Fibroblast of skin of left quadriceps (primary cell): ENCODE data around the gene DGKH.
A peak's percentile ranks its signal among the peaks of the same experiment; 100 is the strongest.
"Not testable (repeated sequence)": the region's sequence is repeated elsewhere in the genome, so short reads cannot be mapped to it uniquely, and the experiment has no call there.

Experiments
- DNase-seq, 2 experiments: peaks; one replicate each; pipeline ENCODE4 v3.0.0-alpha.2; 2013; ENCODE audit warnings: low read depth in 2 of 2

The DGKH gene

DNA sequence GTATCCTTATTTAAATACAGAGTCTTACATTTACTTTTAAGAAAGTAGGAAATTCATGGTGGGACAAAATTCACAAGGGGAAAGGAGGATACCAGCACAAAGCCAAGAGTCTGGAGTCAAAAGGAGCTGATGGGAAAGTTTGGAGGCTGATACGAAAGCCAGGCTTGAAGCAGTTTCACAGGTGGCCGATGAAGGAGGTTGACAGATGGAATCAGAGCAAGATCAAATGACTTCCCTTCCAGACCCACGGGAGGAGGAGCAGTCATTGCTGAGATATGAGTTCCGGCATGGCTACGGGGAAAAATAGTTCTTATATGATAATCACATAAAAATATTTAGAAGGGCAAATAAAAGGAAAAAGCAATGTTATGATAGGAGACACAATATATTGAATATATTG is 65.0 kb downstream of the DGKH start:
- no peak for DNase-seq

DNA sequence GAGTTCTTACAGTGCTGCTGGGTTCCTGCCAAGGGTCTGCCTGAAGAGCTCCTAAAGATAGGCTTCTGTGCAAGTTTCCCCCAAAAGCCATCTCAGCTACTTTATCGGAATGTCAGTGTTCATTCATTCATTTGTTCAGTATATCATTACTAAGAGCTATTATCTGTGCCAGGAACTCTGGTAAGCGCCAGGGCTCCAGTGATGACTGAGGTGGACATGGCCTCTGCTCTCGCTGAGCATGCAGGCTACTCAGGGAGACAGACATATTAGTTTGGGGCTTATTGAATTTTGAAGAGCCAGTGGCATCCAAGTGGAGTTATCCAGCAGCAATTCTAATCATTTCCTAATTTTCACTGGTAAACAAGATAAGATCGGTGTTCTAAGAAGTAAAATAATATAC is 65.8 kb downstream of the DGKH start:
- DNase-seq: no peak

DNA sequence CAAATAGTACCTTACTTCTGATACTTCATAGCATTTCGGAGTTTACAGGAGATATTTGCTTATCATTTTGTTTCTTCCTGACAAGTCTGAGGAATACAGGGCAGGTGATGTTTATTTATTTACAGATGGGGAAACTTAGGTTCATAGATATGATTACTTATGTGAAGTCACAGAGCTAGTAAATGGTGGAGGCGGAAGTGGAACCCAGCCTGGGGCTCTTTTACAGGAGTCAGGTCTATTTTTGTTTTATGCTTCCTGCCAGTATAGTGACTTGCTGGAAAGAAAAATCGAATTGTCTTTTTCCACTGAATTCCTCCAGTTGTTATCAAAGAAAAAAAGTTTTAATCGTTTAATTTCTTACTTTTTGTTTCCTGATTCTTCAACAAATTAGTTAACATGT is 66.5 kb downstream of the DGKH start:
- no peak for DNase-seq

DNA sequence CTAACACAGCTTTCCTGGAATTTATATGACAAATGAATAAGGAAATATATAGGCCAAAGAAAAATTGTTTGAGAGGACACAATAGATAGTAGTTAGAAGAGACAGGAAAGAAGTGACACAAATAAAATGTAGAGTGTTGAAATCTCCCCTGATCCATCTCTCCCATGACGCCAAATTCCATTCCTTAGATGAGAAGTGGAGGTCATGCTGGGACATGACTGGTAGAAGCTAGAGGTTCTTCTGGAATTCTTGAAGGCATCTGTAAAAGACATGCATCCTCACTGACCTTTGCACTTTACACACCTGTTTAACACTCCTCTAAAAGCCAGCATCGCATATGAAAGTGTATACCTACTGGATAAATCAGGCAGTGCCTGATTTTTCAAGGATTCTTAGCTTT is 67.8 kb downstream of the DGKH start:
- peak in 1 of 2 experiments; percentile 3 for DNase-seq

GRCh38 chr13:42119041-42119440 is 70.6 kb downstream of the DGKH start:
- no peak for DNase-seq

DNA sequence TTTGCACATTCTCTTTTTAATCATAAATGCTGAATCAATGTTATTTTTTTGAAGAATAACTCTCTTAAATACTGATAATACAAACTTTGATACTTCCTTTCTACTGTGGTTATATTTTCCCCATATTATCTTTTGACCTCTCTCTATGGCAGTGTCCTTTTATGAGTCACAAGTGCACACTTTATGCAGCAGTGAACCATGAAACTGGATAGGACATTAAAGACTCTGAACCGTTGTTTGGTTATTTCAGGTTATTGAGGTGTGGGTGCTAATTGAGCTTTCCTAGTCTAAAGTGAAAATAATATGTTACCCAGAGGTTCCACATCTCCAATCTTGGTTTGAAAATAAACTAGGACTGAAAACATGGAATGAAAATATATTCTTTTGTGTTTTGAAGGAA is 71.4 kb downstream of the DGKH start:
- no peak for DNase-seq

GRCh38 chr13:42123600-42123999 is 75.2 kb downstream of the DGKH start:
- DNase-seq: no peak

DNA sequence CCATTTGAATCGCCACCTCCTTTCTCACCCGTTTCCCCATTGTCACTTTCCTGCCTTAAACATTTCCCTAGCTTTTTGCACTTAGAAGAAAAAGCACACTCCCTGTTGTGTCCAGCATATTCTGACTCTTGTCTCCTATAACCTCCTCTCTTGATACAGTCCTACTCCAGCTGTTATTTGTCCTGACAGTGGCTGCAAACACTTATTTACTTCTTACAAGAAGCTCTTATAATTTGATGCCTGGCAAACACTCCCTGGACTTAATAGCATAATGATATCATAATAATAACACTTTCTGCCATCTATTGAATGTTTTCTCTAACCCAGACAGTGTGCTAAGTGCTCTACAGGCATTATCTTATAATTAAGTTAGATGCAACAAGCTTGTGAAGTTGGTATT is 76.6 kb downstream of the DGKH start:
- no peak for DNase-seq

- DNase-seq: no peak
Observed at GRCh38 chr13:42127047-42127446, 78.6 kb downstream of the DGKH start.

DNA sequence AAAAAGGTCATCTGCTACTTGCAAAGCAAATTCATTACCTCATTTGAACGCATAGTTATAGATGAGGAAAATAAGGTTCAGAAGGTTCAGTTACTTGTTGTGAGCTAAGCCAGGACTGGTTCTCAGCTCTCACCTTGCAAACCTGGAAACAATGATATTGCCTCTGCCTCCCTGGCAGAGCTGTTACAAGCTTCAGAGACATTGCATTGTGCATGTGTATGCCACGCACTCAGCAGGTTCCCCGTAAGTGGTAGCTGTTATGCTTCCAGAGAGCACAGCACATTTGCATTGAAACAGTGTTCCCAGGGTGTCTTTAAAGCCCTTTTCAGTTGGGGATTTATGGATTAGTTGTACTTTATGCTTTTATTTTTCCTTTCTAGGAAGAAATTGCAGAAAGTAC is 80.6 kb downstream of the DGKH start:
- DNase-seq: no peak

DNA sequence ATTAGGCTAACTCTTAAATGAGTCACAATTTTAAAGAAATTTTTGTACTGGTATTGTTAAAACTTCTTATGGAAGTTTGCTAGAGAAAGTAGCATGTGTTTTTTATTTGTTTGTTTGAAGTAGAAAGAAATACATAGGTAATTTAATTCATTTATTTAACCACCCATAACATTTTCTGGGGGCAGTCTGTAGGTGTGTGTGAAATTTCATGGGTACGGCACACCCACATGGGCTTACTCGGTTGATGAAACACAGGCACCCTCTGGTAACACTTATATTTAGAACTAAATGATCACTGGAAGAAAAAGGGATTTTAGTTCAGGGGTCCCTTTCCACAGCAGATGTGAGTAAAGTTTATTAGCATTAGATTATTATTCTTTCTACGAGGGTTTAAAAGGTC is 88.1 kb downstream of the DGKH start:
- no peak for DNase-seq

DNA sequence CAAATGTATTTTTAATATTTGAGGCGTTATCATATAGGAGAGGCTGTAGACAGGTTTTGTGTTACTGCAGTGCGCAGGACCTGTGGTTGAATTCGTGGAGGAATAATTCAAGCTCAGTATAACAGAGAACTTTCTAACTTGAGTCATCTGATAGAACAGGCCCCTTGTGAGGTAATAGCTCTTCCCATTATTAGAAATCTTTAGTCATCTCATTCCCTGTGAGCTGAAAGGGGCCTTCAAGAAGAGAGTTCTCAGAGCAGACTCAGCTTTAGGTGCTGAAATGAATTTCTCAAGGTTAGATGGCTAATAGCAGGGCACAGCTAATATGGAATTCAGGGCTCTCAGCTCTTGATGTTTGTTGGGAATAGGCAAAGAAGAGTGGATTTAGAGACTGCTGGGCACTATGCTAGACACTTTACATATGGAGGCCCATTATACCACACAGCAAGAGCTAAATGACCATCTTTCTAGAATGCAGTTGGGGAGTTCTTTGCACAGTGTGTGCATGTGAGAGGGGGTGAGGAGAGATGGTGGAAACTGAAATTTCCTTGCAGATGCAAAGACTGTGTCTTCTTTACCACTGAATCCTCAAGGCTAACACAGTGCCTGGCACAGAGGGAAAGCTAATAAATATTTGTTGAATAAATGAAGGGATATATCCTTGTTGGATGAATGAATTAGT is 89.5 kb downstream of the DGKH start:
- peak; percentile 3 to 4 for DNase-seq

DNA sequence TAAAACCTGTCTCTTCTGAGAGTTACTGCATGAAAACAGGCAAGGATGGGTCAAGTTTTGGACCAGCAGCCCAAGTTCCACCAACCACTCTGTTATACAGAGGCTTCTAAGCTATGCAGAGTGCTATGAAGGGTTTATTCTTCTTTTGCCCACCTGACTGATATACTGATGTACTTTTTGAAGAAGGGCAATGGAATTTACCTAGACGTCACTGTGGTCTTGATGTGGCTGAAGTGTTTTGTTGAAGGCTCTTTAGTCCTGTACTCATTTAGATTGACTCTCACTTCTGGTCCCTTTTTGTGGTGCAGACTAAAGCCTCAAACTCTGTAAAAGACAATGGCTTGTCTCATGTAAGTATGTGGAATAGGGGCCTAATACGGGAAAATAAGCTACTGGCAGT is 92.0 kb downstream of the DGKH start:
- no peak for DNase-seq

DNA sequence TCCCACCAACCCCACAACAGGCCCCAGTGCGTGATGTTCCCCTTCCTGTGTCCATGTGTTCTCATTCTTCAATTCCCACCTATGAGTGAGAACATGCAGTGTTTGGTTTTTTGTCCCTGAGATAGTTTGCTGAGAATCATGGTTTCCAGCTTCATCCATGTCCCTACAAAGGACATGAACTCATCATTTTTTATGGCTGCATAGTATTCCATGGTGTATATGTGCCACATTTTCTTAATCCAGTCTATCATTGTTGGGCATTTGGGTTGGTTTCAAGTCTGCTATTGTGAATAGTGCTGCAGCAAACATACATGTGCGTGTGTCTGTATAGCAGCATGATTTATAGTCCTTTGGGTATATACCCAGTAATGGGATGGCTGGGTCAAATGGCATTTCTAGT is 92.6 kb downstream of the DGKH start:
- DNase-seq: not testable (repeated sequence)

DNA sequence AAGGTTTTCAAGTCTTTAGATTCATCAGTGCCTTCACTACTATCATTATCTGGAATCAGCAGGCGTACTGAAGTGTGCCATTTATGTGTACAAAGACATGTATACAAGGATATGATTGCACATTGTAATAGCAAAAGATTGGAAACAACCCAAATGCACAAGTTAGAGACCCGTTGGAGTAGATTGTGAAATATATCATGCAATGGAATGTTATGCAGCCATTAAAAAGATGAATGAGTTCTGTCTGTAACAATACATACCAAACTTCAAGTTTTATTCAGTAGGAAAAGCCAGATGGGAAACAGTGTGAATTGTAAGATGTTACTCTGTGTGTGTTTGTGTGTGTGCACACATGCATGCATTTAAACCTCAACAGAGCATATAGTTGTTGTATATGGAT is 97.9 kb downstream of the DGKH start:
- peak in 1 of 2 experiments; percentile 2 for DNase-seq

DNA sequence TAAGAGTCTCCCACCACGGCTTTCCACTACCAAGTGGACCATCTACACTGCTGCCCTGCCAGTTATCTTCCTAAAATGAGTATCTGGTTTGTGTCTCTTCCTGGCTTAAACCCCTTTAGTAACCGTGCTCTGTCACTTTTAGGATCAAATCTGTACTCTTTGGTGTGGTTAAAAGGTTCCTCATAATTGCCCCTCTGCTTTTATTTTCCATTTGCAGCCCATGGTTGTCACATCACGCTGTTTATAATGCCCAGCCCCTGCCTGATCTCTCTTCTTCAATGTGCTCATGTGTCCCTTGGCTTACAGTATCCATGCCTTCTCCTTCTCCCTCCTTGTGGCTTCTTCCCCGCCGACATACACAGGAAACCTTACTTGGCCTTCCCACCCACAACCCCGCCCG is 100.1 kb downstream of the DGKH start:
- DNase-seq: no peak

- DNase-seq: no peak
Observed at GRCh38 chr13:42149136-42149535, 100.7 kb downstream of the DGKH start.

DNA sequence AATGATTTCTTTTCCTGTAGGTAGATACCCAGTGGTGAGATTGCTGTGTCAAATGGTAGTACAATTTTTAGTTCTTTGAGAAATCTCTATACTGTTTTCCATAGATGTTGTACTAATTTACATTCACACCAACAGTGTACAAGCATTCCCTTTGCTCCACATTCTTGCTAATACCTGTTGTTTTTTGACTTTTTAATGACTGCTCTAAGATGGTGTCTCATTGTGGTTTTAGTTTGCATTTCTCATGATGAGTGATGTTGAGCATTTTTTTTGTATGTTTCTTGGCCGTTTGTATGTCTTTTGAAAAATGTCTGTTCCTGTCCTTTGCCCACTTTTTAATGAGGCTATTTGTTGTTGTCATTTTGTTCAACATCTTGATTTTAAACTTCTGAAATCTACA is 103.3 kb downstream of the DGKH start:
- DNase-seq: no peak

GRCh38 chr13:42152495-42152894 is 104.0 kb downstream of the DGKH start:
- no peak for DNase-seq

- no peak for DNase-seq
Observed at GRCh38 chr13:42153199-42154113, 105.0 kb downstream of the DGKH start.

DNA sequence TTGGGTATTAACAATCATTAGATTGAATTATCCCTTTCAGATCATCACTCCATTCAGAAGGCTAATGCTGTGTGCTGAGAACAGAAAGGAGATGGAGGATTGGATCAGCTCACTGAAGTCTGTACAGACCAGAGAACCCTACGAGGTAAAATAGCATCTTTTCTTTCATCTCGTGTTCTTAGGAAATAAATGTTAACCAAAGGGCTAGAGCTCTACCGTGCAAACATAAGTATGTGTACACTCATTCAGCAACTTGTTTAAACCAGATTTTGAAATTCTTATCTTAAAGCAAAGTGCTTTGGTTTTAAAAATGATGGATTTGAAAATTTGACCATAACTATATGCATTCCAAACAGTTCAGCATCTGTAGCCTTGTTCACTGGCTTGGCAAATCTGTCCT is 106.8 kb downstream of the DGKH start:
- no peak for DNase-seq

DNA sequence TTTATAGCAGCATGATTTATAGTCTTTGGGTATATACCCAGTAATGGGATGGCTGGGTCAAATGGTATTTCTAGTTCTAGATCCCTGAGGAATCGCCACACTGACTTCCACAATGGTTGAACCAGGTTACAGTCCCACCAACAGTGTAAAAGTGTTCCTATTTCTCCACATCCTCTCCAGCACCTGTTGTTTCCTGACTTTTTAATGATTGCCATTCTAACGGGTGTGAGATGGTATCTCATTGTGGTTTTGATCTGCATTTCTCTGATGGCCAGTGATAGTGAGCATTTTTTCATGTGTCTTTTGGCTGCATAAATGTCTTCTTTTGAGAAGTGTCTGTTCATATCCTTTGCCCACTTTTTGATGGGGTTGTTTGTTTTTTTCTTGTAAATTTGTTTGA is 114.9 kb downstream of the DGKH start:
- DNase-seq: not testable (repeated sequence)

DNA sequence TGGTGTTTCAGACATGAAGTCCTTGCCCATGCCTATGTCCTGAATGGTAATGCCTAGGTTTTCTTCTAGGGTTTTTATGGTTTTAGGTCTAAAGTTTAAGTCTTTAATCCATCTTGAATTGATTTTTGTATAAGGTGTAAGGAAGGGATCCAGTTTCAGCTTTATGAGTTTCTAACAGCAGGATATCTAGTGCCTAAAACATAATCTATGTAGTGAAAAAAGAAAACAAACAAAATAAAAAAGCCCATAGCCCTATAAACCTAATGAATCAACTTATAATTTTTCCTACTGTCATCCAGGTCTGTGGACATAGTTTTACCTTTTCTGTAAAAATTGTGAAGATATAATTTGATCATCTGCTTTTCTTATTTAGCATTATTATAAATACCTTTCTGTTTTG is 115.5 kb downstream of the DGKH start:
- not testable (repeated sequence) for DNase-seq
